AG20443 (cell line): ENCODE results near the gene SPEG.

Experiments
- DNase-seq: peaks from one replicate; pipeline ENCODE4 v3.0.0; 2012; ENCODE audit warnings: low spot score, mixed read lengths

The SPEG gene

GRCh38 chr2:219478916-219479315, 44.3 kb downstream of the SPEG start:
- DNase-seq = no peak

GRCh38 chr2:219480004-219480403, 45.4 kb downstream of the SPEG start:
- DNase-seq = no peak

- DNase-seq = no peak
These were observed 48.2 kb downstream of the SPEG start for GRCh38 chr2:219482674-219483405.

- DNase-seq = no peak
These were observed 49.1 kb downstream of the SPEG start for GRCh38 chr2:219483451-219484342.

GRCh38 chr2:219484343-219485200, 49.9 kb downstream of the SPEG start:
- DNase-seq = no peak

GRCh38 chr2:219485201-219485580, 50.5 kb downstream of the SPEG start:
- DNase-seq = no peak

- DNase-seq = no peak
These were observed 51.8 kb downstream of the SPEG start for GRCh38 chr2:219486380-219486959.

GRCh38 chr2:219488149-219488843, 53.7 kb downstream of the SPEG start:
- DNase-seq = no peak

GRCh38 chr2:219488844-219489194, 54.2 kb downstream of the SPEG start:
- DNase-seq = no peak

GRCh38 chr2:219489315-219489714, 54.7 kb downstream of the SPEG start:
- DNase-seq = no peak

- no peak for DNase-seq
These were observed 55.5 kb downstream of the SPEG start for GRCh38 chr2:219490186-219490585.

- no peak for DNase-seq
These were observed 56.0 kb downstream of the SPEG start for GRCh38 chr2:219490600-219491130.

GRCh38 chr2:219491278-219491963, 56.8 kb downstream of the SPEG start:
- no peak for DNase-seq

- DNase-seq = no peak
These were observed 57.9 kb downstream of the SPEG start for GRCh38 chr2:219492575-219492974.

GRCh38 chr2:219493086-219493485, 58.4 kb downstream of the SPEG start:
- DNase-seq = no peak

GRCh38 chr2:219494952-219495530, 60.4 kb downstream of the SPEG start:
- DNase-seq = no peak

- DNase-seq = peak; percentile 86
These were observed 61.0 kb downstream of the SPEG start for GRCh38 chr2:219495531-219496122.

- no peak for DNase-seq
These were observed 61.7 kb downstream of the SPEG start for GRCh38 chr2:219496247-219496824.

GRCh38 chr2:219496825-219497494, 62.3 kb downstream of the SPEG start:
- DNase-seq = no peak
